ENCODE results near the gene STK16.

Gene STK16

GRCh38 chr2:219296631-219297391 lies 51.5 kb downstream of the STK16 start:
- Histone ChIP-seq H2AFZ (ENCODE audit: low read length) (no peak overlapping the region), H4K20me1 (ENCODE audit: insufficient read depth, low read length, poor library complexity, severe bottlenecking) (no peaks in the 10 kb centered on the region), H3K9ac (ENCODE audit: low read depth, low read length, poor library complexity, severe bottlenecking) (no peak overlapping the region), H3K4me2 (ENCODE audit: low read depth, low read length, poor library complexity, severe bottlenecking) (no peak overlapping the region), H3F3A (ENCODE audit: low read depth) (no peaks in the 10 kb centered on the region), H3K9me3 (ENCODE audit: insufficient read depth, low read depth, low read length) (no peaks in the 10 kb centered on the region), H3K27me3 (ENCODE audit: insufficient read depth, low read length, poor library complexity, severe bottlenecking) (peaks cover 8% of the 10 kb centered on the region), H3K4me3 (ENCODE audit: low read length, poor library complexity, severe bottlenecking) (no peak overlapping the region), H3K36me3 (ENCODE audit: insufficient read depth, low read length) (no peaks in the 10 kb centered on the region), H3K79me2 (ENCODE audit: insufficient read depth, low read length) (no peaks in the 10 kb centered on the region), H3K9me2 (replicated peaks; ENCODE audit: low read depth, low read length) (no peaks in the 10 kb centered on the region), H3K4me1 (ENCODE audit: insufficient read depth, low read length, poor library complexity, severe bottlenecking) (peaks cover 10% of the 10 kb centered on the region)
- TF ChIP-seq CTCF (conservative IDR thresholded peaks at IDR 0.05; ENCODE audit: low read length) (no peak), EZH2phosphoT487 (IDR thresholded peaks at IDR 0.05; ENCODE audit: borderline replicate concordance) (no peak)

DNA sequence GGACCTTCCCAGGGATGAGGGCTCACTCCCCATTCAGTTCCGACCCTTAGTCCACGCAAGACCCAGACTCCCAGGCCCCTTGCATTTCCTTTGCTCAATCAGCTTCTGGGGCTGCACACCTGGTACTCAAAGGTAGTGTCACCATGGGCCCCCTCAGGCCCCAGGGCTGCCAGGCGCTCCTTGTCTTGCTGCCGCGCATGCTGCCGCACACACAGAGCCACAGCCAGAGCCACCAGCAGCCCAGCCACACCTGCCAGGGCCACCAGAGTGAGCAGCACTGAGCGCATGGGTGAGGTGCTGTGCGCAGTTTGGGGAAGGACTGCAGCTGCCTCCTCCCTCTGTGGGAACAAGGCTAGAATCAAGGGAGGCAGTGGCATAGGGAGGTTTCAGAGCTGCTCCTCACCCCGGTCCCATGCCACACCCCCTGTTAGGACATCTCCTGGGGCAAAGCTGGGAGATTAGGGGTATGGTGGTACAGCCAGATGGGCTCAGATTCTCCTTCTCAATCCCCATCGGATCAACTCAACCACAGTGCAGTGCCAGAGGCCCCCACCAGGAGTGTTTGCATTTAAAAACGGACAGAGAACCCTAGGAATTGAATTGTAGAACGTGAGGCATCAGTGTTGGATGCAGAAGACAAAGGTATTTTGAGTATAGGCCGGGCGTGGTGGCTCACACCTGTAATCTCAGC lies 52.6 kb downstream of the STK16 start:
- Histone ChIP-seq H4K20me1 (ENCODE audit: insufficient read depth, low read length, poor library complexity, severe bottlenecking) (no peaks in the 10 kb centered on the region), H3K36me3 (ENCODE audit: insufficient read depth, low read length) (no peaks in the 10 kb centered on the region), H3K4me1 (ENCODE audit: insufficient read depth, low read length, poor library complexity, severe bottlenecking) (peaks cover 10% of the 10 kb centered on the region), H3K79me2 (ENCODE audit: insufficient read depth, low read length) (no peaks in the 10 kb centered on the region), H3F3A (ENCODE audit: low read depth) (no peaks in the 10 kb centered on the region), H3K4me2 (ENCODE audit: low read depth, low read length, poor library complexity, severe bottlenecking) (no peak overlapping the region), H2AFZ (ENCODE audit: low read length) (no peak overlapping the region), H3K9me3 (ENCODE audit: insufficient read depth, low read depth, low read length) (no peaks in the 10 kb centered on the region), H3K9ac (ENCODE audit: low read depth, low read length, poor library complexity, severe bottlenecking) (no peak overlapping the region), H3K9me2 (replicated peaks; ENCODE audit: low read depth, low read length) (no peaks in the 10 kb centered on the region), H3K27me3 (ENCODE audit: insufficient read depth, low read length, poor library complexity, severe bottlenecking) (peaks cover 12% of the 10 kb centered on the region), H3K4me3 (ENCODE audit: low read length, poor library complexity, severe bottlenecking) (no peak overlapping the region)
- TF ChIP-seq CTCF (conservative IDR thresholded peaks at IDR 0.05; ENCODE audit: low read length) (no peak), EZH2phosphoT487 (IDR thresholded peaks at IDR 0.05; ENCODE audit: borderline replicate concordance) (no peak)

DNA sequence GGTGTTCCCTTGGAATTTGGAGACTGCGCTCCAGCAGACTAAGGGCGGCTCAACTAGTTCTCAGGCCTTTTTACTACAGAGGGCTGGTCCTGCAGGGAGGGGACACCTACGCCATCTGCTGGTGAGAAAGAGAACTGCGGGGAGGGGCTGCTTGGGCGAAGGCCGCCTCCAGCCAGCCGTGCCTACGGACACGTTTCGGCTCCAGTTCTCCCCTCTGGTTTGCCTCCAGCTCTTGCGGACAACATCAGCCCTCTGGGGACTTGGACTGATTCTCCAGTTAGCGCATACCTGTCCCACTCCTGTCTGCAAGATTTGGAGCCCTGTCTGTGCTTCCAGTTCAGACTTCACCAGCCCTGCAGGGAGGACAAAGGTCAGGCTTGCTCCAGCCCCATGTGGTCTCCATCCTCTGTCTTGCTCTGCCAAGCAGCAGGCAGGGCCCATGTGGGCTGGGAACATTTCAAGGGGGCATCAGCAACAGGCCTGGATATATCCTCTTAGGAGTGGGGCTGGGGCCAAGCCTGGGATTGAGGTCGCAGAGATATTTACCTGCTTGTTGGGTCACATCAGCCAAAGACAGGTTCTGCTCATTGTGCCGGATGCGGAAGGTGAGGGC lies 53.6 kb downstream of the STK16 start:
- Histone ChIP-seq H3K36me3 (ENCODE audit: insufficient read depth, low read length) (no peaks in the 10 kb centered on the region), H3K9ac (ENCODE audit: low read depth, low read length, poor library complexity, severe bottlenecking) (no peak overlapping the region), H4K20me1 (ENCODE audit: insufficient read depth, low read length, poor library complexity, severe bottlenecking) (no peaks in the 10 kb centered on the region), H3F3A (ENCODE audit: low read depth) (no peaks in the 10 kb centered on the region), H3K79me2 (ENCODE audit: insufficient read depth, low read length) (no peaks in the 10 kb centered on the region), H2AFZ (ENCODE audit: low read length) (peak overlapping the region; percentile 38; the same call in 1 of the 2 replicates), H3K4me3 (ENCODE audit: low read length, poor library complexity, severe bottlenecking) (peak overlapping the region; percentile 31), H3K27me3 (ENCODE audit: insufficient read depth, low read length, poor library complexity, severe bottlenecking) (peaks cover 12% of the 10 kb centered on the region), H3K9me2 (replicated peaks; ENCODE audit: low read depth, low read length) (no peaks in the 10 kb centered on the region), H3K4me2 (ENCODE audit: low read depth, low read length, poor library complexity, severe bottlenecking) (peak overlapping the region; percentile 43), H3K9me3 (ENCODE audit: insufficient read depth, low read depth, low read length) (no peaks in the 10 kb centered on the region), H3K4me1 (ENCODE audit: insufficient read depth, low read length, poor library complexity, severe bottlenecking) (peaks cover 10% of the 10 kb centered on the region)
- TF ChIP-seq EZH2phosphoT487 (IDR thresholded peaks at IDR 0.05; ENCODE audit: borderline replicate concordance), result no peak
- TF ChIP-seq CTCF (conservative IDR thresholded peaks at IDR 0.05; ENCODE audit: low read length), result peak; percentile 87

Data from Loucy (cell line).